ENCODE measurements around the gene FBXO31. TPM values are rescaled to one million over a fixed set of nuclear protein-coding genes. Genes with fewer than 3 reads are reported as not detected.

The FBXO31 gene
- total RNA-seq, 1 experiment from 2014 or later: 18.8 TPM

DNA sequence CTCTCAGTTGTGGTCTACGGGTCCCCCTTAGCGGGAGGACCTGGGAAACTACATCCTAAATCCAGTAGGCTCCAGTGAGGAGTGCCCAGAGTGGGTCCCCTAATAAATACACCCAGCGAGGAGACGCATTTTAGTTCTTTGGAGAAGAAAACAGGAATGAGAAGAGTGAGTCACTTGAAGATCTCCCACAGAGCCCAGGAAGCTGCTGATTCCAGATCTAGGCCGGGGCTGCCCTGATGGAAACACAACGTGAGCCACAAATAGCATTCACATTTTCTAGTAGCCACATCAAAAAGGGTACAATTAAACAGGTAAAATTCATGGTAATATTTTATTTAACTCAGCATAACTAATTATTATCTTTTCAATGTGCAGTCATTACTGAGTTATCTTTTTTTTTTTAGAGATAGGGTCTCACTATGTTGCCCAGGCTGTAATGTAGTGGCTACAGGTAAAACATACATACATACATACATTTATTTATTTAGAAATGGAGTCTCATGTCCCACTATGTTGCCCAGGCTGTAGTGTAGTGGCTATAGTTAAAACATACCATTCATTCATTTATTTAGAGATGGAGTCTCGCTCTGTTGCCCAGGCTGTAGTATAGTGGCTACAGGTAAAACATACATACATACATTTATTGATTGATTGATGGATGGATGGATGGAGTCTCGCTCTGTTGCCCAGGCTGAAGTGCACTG lies 21.5 kb downstream of the FBXO31 start:
- H3K9me3 ChIP-seq (ENCODE audit: insufficient read depth, low read depth): no peaks in the 10 kb centered on the region
- no TSS peak for BruUV-seq (replicated peaks)
- no peaks in the 10 kb centered on the region for H3K9me2 ChIP-seq (ENCODE audit: insufficient read depth)
- no peak overlapping the region for H3K27ac ChIP-seq
- no peak overlapping the region for H3K4me2 ChIP-seq
- no peak for DNase-seq
- H2AFZ ChIP-seq: no peak overlapping the region
- intact Hi-C loops (cut with micrococcal nuclease; ENCODE audit: unreplicated experiment): no loop called here
- no peaks in the 10 kb centered on the region for H3F3A ChIP-seq (ENCODE audit: insufficient read depth, low read depth)
- H3K27me3 ChIP-seq (ENCODE audit: insufficient read depth, low read depth): no peaks in the 10 kb centered on the region
- CTCF ChIA-PET: no interaction called here
- H3K4me3 ChIP-seq: no peak overlapping the region
- TF ChIP-seq EZH2 (IDR thresholded peaks at IDR 0.05; ENCODE audit: low read depth): no peak
- TF ChIP-seq, protein P1, sequence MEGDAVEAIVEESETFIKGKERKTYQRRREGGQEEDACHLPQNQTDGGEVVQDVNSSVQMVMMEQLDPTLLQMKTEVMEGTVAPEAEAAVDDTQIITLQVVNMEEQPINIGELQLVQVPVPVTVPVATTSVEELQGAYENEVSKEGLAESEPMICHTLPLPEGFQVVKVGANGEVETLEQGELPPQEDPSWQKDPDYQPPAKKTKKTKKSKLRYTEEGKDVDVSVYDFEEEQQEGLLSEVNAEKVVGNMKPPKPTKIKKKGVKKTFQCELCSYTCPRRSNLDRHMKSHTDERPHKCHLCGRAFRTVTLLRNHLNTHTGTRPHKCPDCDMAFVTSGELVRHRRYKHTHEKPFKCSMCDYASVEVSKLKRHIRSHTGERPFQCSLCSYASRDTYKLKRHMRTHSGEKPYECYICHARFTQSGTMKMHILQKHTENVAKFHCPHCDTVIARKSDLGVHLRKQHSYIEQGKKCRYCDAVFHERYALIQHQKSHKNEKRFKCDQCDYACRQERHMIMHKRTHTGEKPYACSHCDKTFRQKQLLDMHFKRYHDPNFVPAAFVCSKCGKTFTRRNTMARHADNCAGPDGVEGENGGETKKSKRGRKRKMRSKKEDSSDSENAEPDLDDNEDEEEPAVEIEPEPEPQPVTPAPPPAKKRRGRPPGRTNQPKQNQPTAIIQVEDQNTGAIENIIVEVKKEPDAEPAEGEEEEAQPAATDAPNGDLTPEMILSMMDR (conservative IDR thresholded peaks at IDR 0.05): no peak
- H3K36me3 ChIP-seq (ENCODE audit: low read depth): no peaks in the 10 kb centered on the region
- H3K79me2 ChIP-seq (ENCODE audit: low read depth): no peaks in the 10 kb centered on the region
- H3K4me1 ChIP-seq (replicated peaks; ENCODE audit: insufficient read depth): no peaks in the 10 kb centered on the region
- POLR2A ChIA-PET (ENCODE audit: unreplicated experiment): interaction anchor here (0.6 kb wide), 1 partner anchor 15 kb away, joined by 6 read pairs; no protein-coding TSS in a partner anchor
- H4K20me1 ChIP-seq (ENCODE audit: insufficient read depth): peaks cover 7% of the 10 kb centered on the region

DNA sequence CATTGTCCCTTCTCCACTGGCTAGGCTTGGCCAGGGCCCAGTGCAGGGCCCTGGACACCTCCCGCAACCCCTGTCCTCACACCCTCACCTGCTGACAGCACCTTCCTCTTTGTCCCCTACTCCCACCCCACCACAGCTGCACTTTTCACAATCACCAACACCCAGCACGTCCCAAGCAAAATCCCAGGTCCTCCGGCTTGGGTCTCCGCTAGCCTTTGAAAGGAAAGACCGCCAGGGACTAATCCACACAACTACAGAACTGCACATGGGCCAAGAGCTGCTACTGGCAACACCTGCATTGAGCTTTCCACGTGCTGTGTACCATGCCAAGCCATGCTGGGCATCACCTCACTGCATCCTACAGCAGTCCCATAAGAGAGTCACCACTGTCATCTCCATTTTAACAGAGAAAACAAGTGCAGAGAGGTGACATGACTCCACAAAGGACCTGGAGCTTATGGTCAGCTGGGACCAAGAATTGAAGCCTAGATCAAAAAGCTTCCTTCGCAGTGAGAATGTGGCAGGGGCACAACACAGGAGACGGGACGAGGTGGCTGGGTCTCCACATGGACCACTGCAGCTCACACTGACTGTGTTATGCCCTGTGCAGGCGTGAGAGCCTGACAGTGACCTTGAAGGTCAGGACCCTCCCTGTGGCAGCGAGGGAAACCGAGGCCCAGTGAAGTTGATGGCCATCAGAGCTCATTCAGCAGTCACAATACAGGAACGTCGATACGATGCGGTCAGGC lies 22.5 kb downstream of the FBXO31 start:
- H4K20me1 ChIP-seq (ENCODE audit: insufficient read depth): peaks cover 7% of the 10 kb centered on the region
- H3F3A ChIP-seq (ENCODE audit: insufficient read depth, low read depth): no peaks in the 10 kb centered on the region
- H3K4me1 ChIP-seq (replicated peaks; ENCODE audit: insufficient read depth): no peaks in the 10 kb centered on the region
- no peak overlapping the region for H3K27ac ChIP-seq
- H3K79me2 ChIP-seq (ENCODE audit: low read depth): no peaks in the 10 kb centered on the region
- no peak for TF ChIP-seq EZH2 (IDR thresholded peaks at IDR 0.05; ENCODE audit: low read depth)
- TF ChIP-seq, protein P1 (conservative IDR thresholded peaks at IDR 0.05): no peak
- no peaks in the 10 kb centered on the region for H3K27me3 ChIP-seq (ENCODE audit: insufficient read depth, low read depth)
- no peaks in the 10 kb centered on the region for H3K9me3 ChIP-seq (ENCODE audit: insufficient read depth, low read depth)
- CTCF ChIA-PET: no interaction called here
- H3K9me2 ChIP-seq (ENCODE audit: insufficient read depth): no peaks in the 10 kb centered on the region
- H3K4me3 ChIP-seq: no peak overlapping the region
- no peaks in the 10 kb centered on the region for H3K36me3 ChIP-seq (ENCODE audit: low read depth)
- DNase-seq: no peak
- intact Hi-C loops (cut with micrococcal nuclease; ENCODE audit: unreplicated experiment): no loop called here
- H2AFZ ChIP-seq: no peak overlapping the region
- POLR2A ChIA-PET (ENCODE audit: unreplicated experiment): no interaction called here
- no TSS peak for BruUV-seq (replicated peaks)
- H3K4me2 ChIP-seq: no peak overlapping the region

DNA sequence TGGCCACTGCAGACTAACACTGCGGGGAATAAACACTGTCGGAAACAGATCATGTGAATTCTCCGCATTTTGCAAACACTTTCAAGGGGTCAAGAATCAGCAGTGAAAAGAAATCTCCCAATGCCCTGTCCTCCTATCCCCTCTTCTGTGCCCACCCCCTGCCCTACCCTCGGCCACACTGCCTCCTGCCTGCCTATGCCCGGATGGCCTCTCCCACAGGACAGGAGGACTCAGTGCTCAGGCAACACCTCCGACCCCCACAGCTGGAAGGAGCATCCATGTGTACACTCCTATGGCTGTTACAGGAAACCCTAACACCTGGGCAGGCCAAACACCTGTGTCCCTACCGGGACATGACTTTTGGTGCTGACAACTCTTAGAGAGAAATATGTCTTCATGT lies 24.5 kb downstream of the FBXO31 start:
- Histone ChIP-seq H4K20me1 (ENCODE audit: insufficient read depth) (peaks cover 5% of the 10 kb centered on the region), H3K36me3 (ENCODE audit: low read depth) (no peaks in the 10 kb centered on the region), H3K27ac (no peak overlapping the region), H3K4me2 (no peak overlapping the region), H3K4me1 (replicated peaks; ENCODE audit: insufficient read depth) (no peaks in the 10 kb centered on the region), H3K27me3 (ENCODE audit: insufficient read depth, low read depth) (no peaks in the 10 kb centered on the region), H2AFZ (no peak overlapping the region), H3K9me3 (ENCODE audit: insufficient read depth, low read depth) (no peaks in the 10 kb centered on the region), H3K79me2 (ENCODE audit: low read depth) (no peaks in the 10 kb centered on the region), H3K9me2 (ENCODE audit: insufficient read depth) (no peaks in the 10 kb centered on the region), H3F3A (ENCODE audit: insufficient read depth, low read depth) (no peaks in the 10 kb centered on the region), H3K4me3 (no peak overlapping the region)
- no peak for DNase-seq
- POLR2A ChIA-PET (ENCODE audit: unreplicated experiment): no interaction called here
- intact Hi-C loops (cut with micrococcal nuclease; ENCODE audit: unreplicated experiment): no loop called here
- CTCF ChIA-PET: no interaction called here
- no TSS peak for BruUV-seq (replicated peaks)
- no peak for TF ChIP-seq EZH2 (IDR thresholded peaks at IDR 0.05; ENCODE audit: low read depth)
- TF ChIP-seq, protein P1 (conservative IDR thresholded peaks at IDR 0.05): no peak

Data from PC-9 (cell line).